Measurements from ENCODE around the gene PC. TPM values are rescaled to one million over a fixed set of nuclear protein-coding genes. Genes with fewer than 3 reads are reported as not detected.

Gene PC
- total and polyA plus RNA-seq, 9 of the 15 experiments (the other 6 are each of a cell fraction or from before 2014, with no cell fraction given), result 0.94 to 38.0 (median 8.7) TPM

- H3K9me1 ChIP-seq (ENCODE audit: control insufficient read depth, insufficient read depth, low read length), result no peaks in the 10 kb centered on the region
- H3K36me3 ChIP-seq (ENCODE audit: control insufficient read depth, insufficient read depth, low read length), result no peaks in the 10 kb centered on the region
- intact Hi-C loops (cut with micrococcal nuclease), result no loop called here
- no peak overlapping the region for H2AFZ ChIP-seq (ENCODE audit: low read depth, low read length)
- ChIA-PET CTCF (ENCODE audit: low intra/inter-chr PET ratio) (no interaction called here), POLR2A (interaction anchor here (1.7 kb wide), 1 partner anchor 17 kb away, joined by 4 read pairs; no protein-coding TSS in a partner anchor)
- no peak overlapping the region for H3K4me3 ChIP-seq
- H3K9me3 ChIP-seq (replicated peaks; ENCODE audit: control insufficient read depth, insufficient read depth, low read depth, low read length), result peaks cover 5% of the 10 kb centered on the region; the same call in 1 of the 2 replicates
- no peak overlapping the region for H3K9ac ChIP-seq (ENCODE audit: insufficient read depth in 1 of 2, low read depth in 2 of 2, low read length in 2 of 2)
- H4K20me1 ChIP-seq (replicated peaks; ENCODE audit: control insufficient read depth, insufficient read depth, low read length), result no peaks in the 10 kb centered on the region
- BruUV-seq (replicated peaks), result no TSS peak
- DNase-seq (ENCODE audit: extremely low read depth in 1 of 4, low spot score in 3 of 4) (no peak), FAIRE-seq (no peak), ATAC-seq (no peak)
- no peak overlapping the region for H3K27ac ChIP-seq (ENCODE audit: extremely low read depth, low read depth, low read length)
- H3K4me1 ChIP-seq (replicated peaks in 1 of 2; ENCODE audit: control insufficient read depth in 2 of 2, insufficient read depth in 2 of 2, low read length in 2 of 2), result peaks cover 8 to 14% of the 10 kb centered on the region in 2 experiments; a peak in 3 of 5 replicates
- WGBS (ENCODE audit: insufficient coverage, low coverage, missing lambda C conversion rate), result 68% methylated on average over 5 of the region's 5 CpGs
- in situ Hi-C loops (cut with MboI), result no loop called here
- H3K4me2 ChIP-seq (ENCODE audit: insufficient read depth, low read length), result no peak overlapping the region
- H3K79me2 ChIP-seq (ENCODE audit: control insufficient read depth, insufficient read depth, low read length), result no peaks in the 10 kb centered on the region
- H3K27me3 ChIP-seq (ENCODE audit: control insufficient read depth in 2 of 2, insufficient read depth in 2 of 2, low read length in 2 of 2), result no peaks in the 10 kb centered on the region
- TF ChIP-seq ZNF707 (CRISPR knock-in tag; conservative IDR thresholded peaks at IDR 0.05), result no peak
- TF ChIP-seq HOXB6 (CRISPR knock-in tag; IDR thresholded peaks at IDR 0.05; ENCODE audit: borderline replicate concordance), result no peak
- TF ChIP-seq PTBP1 (IDR thresholded peaks at IDR 0.05; ENCODE audit: low read depth, low read length), result no peak
- TF ChIP-seq ELF4 (CRISPR knock-in tag; IDR thresholded peaks at IDR 0.05), result no peak
- TF ChIP-seq ZNF347 (CRISPR knock-in tag; IDR thresholded peaks at IDR 0.05; ENCODE audit: low read depth), result no peak
- TF ChIP-seq ZNF316 (IDR thresholded peaks at IDR 0.05), result no peak
- TF ChIP-seq BRCA1 (IDR thresholded peaks at IDR 0.05), result no peak
- no peak for TF ChIP-seq BRCA1 (CRISPR knock-in tag; IDR thresholded peaks at IDR 0.05)
- no peak for TF ChIP-seq SIN3A (IDR thresholded peaks at IDR 0.05; ENCODE audit: borderline replicate concordance in 2 of 2, control insufficient read depth in 1 of 2, low read depth in 2 of 2, low read length in 2 of 2)
- TF ChIP-seq NR2F6 (CRISPR knock-in tag; IDR thresholded peaks at IDR 0.05), result no peak
- TF ChIP-seq KLF1 (tag; IDR thresholded peaks at IDR 0.05), result no peak
- no peak for TF ChIP-seq CBX5 (IDR thresholded peaks at IDR 0.05; ENCODE audit: borderline replicate concordance, low read depth)
- no peak for TF ChIP-seq ZNF696 (CRISPR knock-in tag; conservative IDR thresholded peaks at IDR 0.05)
- TF ChIP-seq ZNF449 (CRISPR knock-in tag; IDR thresholded peaks at IDR 0.05), result no peak
- TF ChIP-seq ID3 (CRISPR knock-in tag; IDR thresholded peaks at IDR 0.05), result no peak
- no peak for TF ChIP-seq ID3 (tag; IDR thresholded peaks at IDR 0.05)
- no peak for TF ChIP-seq ARID4B (CRISPR knock-in tag; IDR thresholded peaks at IDR 0.05)
These were observed 44.8 kb upstream of the PC start for GRCh38 chr11:67002921-67003411.
